ENCODE measurements around the gene TNNI3. TPM values are rescaled to one million over a fixed set of nuclear protein-coding genes. Genes with fewer than 3 reads are reported as not detected.
"Not testable (repeated sequence)": the region's sequence is repeated elsewhere in the genome, so short reads cannot be mapped to it uniquely, and the experiment has no call there.

Gene TNNI3
- 1 to 10 TPM in 1 of 3 donors, not detected in 2; 1.5 TPM for polyA plus RNA-seq

DNA sequence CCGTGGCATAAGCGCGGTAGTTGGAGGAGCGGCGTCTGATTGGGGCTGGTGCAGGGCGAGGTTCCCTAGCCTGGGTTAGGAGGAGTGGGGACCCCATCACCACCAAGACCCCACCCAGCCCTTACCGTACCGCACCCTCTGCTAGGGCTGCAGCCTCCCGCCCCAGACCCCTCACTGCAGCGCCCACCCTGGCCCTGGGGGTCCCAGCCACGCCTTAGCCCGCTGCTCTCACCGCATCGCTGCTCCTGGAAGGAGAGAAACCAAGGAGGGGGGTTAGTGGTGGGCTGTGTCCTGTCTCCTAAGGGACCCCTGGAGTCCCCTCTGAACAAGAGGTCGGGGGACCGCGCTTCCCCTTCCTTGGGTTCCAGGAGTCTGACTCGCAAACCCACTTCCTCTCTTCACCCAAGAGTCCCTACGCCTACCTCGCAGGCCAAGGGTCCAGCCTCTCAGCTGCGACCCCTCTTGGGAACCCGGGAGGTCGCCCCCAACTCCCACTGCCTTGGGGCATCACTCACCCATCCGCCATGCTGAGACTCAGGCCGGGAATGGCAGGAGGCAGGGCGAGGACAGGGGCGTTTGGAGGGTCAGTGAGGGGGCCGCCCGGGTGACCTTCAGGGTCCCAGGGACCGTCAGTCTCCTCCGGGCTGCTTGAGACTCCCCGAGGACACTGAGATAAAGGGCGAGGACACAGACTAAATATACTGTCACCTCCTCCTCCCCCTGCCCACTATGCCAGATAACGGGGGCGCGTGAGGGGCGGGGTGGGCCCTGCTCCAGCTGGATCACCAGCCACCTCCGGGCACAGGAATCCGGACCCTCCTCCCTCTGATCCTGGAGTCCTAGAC, at the start of gene TNNI3:
TNNI3 (minus strand) TSS at position 669 of the 845 bp plus-strand sequence; CDS start at position 526, 143 bp downstream.
- no peak for DNase-seq
- peak within 1 kb of the TSS in 4 of 5 donors; percentile 26 to 33 (median 31) for H3K4me3 Mint-ChIP-seq
- peaks cover 0 to 2% (median 0%) of the 10 kb centered on the region in 6 donors for H3K9me3 Mint-ChIP-seq
- H3K36me3 Mint-ChIP-seq, result no peaks in the 10 kb centered on the region
- peaks cover 18 to 22% of the 10 kb centered on the region in 2 donors for H3K4me1 Mint-ChIP-seq
- peaks cover 6 to 10% (median 7%) of the 10 kb centered on the region in 3 donors for H3K27me3 Mint-ChIP-seq (ENCODE audit: low read depth in 3 of 3)
- H3K27ac Mint-ChIP-seq, result no peak within 1 kb of the TSS

DNA sequence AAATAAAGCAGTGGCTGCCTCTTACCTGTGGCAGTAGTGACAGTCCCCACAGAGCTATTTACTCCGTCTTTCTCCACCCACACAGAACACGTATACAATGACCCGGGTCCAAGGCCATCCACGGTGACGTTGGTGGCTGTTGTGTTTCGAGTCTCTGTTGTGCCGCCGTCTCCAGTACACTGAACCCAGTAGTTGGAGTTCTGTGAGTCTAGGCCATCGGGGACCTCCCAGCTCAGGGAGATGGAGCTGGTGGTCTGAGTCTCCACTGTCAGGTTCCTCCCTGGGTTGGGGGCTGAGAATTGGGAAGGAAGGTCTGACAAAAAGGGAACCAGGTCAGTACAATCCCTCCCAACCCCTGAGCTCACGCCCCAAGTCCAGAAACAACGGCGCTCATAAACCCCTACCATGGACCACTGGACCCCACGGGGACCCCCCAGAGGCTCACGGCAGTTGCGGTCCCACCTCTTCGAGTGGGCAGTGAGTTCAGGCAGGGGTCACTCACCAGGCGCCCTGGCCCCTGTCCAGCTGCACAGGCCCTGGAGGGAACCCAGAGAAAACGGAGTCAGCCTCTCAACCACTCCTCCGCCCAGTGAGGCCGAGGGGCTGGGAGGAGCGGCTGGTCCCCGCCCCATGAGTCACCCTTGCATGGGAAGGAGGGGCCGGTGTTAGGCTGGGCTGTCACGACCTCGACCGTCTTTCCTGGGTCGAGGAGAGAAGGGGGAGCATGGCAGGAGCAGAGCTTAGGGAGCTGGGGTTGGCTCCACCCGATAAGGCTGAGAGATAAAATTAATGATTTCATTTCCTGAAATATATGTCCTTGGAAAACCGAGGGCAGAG, 49.4 kb upstream of the TNNI3 start:
- Mint-ChIP-seq H3K27ac (peak overlapping the region in 1 of 6 donors; percentile 47), H3K36me3 (no peaks in the 10 kb centered on the region), H3K27me3 (ENCODE audit: low read depth in 3 of 3) (peaks cover 6 to 8% (median 8%) of the 10 kb centered on the region in 3 donors), H3K9me3 (no peaks in the 10 kb centered on the region), H3K4me1 (peaks cover 4 to 6% of the 10 kb centered on the region in 2 donors), H3K4me3 (peak overlapping the region in 1 of 5 donors; percentile 43)
- peak in 1 of 3 donors; percentile 20 for DNase-seq

DNA sequence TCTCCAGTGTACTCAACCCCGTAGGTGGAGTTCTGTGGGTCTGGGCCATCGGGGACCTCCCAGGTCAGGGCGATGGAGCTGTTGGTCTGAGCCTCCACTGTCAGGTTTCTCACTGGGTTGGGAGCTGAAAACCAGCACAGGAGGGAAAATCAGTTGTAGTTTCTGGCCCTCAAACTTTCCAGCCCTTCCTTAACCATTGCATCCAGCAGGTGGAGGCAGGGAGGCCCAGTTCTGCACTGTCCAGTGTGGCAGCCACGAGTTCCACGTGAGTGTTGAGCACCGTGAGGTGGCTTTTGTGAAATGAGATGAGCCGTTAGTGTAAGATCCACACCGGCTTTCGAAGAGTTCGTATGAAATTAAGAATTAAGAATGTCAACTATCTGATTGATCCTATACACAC, 44.7 kb upstream of the TNNI3 start:
- peaks cover 6 to 12% (median 6%) of the 10 kb centered on the region in 3 donors for H3K27me3 Mint-ChIP-seq (ENCODE audit: low read depth in 3 of 3)
- H3K4me1 Mint-ChIP-seq, H3K36me3 Mint-ChIP-seq, H3K27ac Mint-ChIP-seq, H3K9me3 Mint-ChIP-seq, H3K4me3 Mint-ChIP-seq: not testable (repeated sequence)
- DNase-seq, result peak in 1 of 3 donors; percentile 21

DNA sequence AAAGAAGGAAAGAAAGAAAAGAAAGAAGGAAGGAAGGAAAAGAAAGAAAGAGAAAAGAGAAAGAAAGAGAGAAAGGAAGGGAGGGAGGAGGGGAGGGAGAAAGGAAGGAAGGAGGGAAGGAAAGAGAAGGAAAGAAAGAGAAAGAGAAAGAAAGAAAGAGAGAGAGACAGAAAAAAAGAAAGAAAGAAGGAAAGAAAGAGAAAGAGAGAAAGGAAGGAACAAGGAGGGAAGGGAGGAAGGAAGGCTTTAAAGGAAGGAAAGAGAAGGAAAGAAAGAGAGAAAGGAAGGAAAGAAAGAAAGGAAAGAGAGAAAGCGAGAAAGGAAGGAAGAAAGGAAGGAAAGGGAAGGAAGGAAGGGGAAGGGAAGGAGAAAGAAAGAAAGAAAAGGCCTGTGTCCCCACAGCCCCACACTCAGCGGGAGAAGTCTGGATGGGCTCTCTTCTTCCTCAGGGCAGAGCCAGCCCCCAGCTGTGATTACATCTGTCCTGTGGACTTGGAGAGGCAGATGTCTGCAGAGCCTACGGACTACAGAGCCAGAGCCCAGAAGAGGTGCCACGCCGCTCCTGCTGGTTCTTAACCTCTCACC, 42.2 kb upstream of the TNNI3 start:
- H3K27me3 Mint-ChIP-seq (ENCODE audit: low read depth in 3 of 3), result peaks cover 6 to 9% (median 8%) of the 10 kb centered on the region in 3 donors
- H3K27ac Mint-ChIP-seq, result no peak overlapping the region
- no peaks in the 10 kb centered on the region for H3K9me3 Mint-ChIP-seq
- no peaks in the 10 kb centered on the region for H3K36me3 Mint-ChIP-seq
- no peak for DNase-seq
- no peak overlapping the region for H3K4me3 Mint-ChIP-seq
- H3K4me1 Mint-ChIP-seq, result no peaks in the 10 kb centered on the region

DNA sequence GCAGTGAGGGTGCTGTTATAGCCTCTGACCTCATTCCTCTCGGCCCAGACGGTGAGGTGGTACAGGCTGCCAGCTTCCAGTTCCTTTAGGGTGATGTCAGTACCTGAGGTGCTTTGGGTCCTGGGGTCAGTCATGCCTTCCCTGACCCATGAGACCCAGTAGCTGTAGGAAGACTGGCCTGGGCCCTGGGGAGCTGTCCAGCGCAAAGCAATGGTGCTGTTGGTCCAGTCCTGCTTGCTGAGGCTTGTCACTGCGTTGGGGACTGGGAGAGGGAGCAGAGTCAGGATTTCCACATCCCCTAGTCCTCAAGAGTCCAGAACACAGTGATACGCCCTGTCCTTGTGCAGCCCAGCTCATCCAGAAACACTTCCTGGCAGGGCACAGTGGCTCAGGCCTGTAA, 41.1 kb upstream of the TNNI3 start:
- DNase-seq, result no peak
- H3K4me1 Mint-ChIP-seq, result no peaks in the 10 kb centered on the region
- H3K36me3 Mint-ChIP-seq, result no peaks in the 10 kb centered on the region
- no peak overlapping the region for H3K4me3 Mint-ChIP-seq
- peaks cover 4 to 10% (median 5%) of the 10 kb centered on the region in 3 donors for H3K27me3 Mint-ChIP-seq (ENCODE audit: low read depth in 3 of 3)
- H3K9me3 Mint-ChIP-seq, result no peaks in the 10 kb centered on the region
- H3K27ac Mint-ChIP-seq, result no peak overlapping the region

DNA sequence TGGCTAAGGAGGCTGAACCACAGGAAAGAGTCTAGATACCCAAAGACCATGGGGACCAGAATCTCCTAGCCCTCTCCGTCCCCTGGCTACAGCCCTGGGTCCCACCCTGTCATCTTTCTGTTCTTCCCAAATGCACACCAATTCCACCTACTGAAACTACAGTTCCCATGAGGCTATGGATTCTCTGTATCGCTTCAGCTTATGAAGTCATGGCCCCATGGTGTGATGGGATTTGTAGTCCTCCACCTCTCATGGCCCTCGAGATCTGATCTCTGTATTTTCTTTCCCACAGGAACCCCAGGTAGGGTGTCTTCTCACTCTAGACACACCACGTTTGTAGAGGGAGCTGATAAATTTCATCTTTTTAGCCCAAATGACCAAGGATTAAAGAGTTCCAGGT, 40.0 kb upstream of the TNNI3 start:
- no peaks in the 10 kb centered on the region for H3K36me3 Mint-ChIP-seq
- H3K27me3 Mint-ChIP-seq (ENCODE audit: low read depth in 3 of 3), result peaks cover 2 to 9% (median 7%) of the 10 kb centered on the region in 3 donors
- no peaks in the 10 kb centered on the region for H3K4me1 Mint-ChIP-seq
- no peak overlapping the region for H3K4me3 Mint-ChIP-seq
- DNase-seq, result no peak
- no peak overlapping the region for H3K27ac Mint-ChIP-seq
- no peaks in the 10 kb centered on the region for H3K9me3 Mint-ChIP-seq

DNA sequence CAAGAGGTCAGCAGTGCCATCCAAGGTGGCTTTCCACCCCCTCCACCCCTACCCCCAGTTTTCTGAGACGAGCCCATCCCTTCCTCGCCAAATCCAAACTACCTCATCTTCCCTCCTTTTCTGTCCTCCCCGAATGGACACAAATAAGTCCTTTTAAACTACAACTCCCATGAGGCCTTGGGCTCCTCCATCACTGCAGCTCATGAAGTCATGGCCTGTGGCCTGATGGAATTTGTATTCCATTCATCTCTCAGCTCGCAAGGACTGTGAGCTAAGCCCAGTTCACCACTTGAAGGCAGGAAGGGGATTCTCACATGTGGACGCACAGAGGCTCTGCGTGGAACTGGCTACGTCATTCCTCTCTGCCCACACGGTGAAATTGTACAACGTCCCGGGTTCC, 39.3 kb upstream of the TNNI3 start:
- no peak for DNase-seq
- Mint-ChIP-seq H3K4me3 (no peak overlapping the region), H3K9me3 (no peaks in the 10 kb centered on the region), H3K36me3 (no peaks in the 10 kb centered on the region), H3K27ac (no peak overlapping the region), H3K4me1 (no peaks in the 10 kb centered on the region), H3K27me3 (ENCODE audit: low read depth in 3 of 3) (peaks cover 0 to 7% (median 4%) of the 10 kb centered on the region in 3 donors)

DNA sequence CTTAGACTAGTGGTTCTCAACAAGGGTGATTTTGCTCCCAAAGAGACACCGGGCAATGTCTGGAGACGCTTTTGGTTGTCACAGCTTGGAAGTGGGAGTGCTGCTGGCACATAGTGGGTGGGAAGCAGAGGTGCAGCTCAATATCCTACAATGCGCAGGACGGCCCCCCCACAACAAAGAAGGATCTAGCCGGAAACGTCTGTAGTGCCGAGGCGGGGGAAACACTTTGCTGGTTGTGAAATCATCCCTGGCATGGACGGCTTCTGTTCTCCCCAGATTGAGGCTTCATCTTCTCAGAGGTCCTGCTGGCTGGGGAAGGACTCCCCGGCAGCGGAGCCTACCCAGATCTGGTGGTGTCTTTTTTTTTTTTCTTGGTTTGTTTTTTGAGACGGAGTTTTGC, 35.9 kb upstream of the TNNI3 start:
- no peak overlapping the region for H3K4me3 Mint-ChIP-seq
- no peaks in the 10 kb centered on the region for H3K9me3 Mint-ChIP-seq
- no peak for DNase-seq
- H3K4me1 Mint-ChIP-seq, result peaks cover 0 to 2% of the 10 kb centered on the region in 2 donors
- no peaks in the 10 kb centered on the region for H3K36me3 Mint-ChIP-seq
- H3K27ac Mint-ChIP-seq, result no peak overlapping the region
- peaks cover 0 to 4% (median 3%) of the 10 kb centered on the region in 3 donors for H3K27me3 Mint-ChIP-seq (ENCODE audit: low read depth in 3 of 3)

DNA sequence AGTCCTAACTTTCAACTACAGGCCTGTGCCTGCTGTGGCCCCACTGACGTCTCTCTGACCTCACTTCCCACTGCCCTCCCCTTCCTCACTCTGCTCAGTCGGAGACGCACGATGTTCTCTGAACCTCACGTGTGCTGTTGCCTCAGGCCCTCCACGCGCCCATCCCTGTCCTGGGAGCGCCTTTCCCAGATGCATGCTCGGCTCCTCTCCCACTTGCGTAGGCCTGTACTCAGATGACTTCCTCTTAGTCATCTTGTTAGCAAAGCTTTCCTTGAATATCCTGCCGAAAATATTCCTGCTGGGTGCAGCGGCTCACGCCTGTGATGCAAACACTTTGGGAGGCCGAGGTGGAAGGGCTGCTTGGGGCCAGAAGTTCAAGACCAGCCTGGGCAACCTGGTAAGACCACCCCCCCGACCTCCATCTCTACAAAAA, 31.9 kb upstream of the TNNI3 start:
- Mint-ChIP-seq H3K27me3 (ENCODE audit: low read depth in 3 of 3) (peaks cover 0 to 6% (median 5%) of the 10 kb centered on the region in 3 donors), H3K4me3 (no peak overlapping the region), H3K36me3 (no peaks in the 10 kb centered on the region), H3K9me3 (no peaks in the 10 kb centered on the region), H3K27ac (no peak overlapping the region), H3K4me1 (peaks cover 0 to 3% of the 10 kb centered on the region in 2 donors)
- no peak for DNase-seq

DNA sequence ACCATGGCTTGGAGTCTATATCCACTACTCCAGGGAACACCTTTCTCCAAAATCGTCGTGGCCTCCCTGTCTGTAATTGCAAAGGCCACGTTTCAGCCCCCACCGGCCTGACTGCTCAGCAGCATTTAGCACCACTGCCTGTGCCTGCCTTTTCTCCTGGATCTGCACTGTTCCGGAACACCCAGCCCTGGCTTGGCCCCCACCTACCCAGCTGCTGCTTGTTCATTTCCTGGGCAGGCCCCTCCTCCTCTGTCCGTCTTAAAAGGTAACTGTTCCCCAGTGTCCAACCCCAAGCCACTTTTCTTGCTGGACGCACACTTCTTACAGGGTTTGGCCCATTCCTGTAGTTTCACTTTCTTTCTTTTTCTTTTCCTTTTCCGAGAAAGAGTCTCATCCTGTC, 31.1 kb upstream of the TNNI3 start:
- Mint-ChIP-seq H3K27ac (peak overlapping the region in 1 of 6 donors; percentile 16), H3K4me3 (peak overlapping the region in 1 of 5 donors; percentile 27), H3K36me3 (no peaks in the 10 kb centered on the region), H3K27me3 (ENCODE audit: low read depth in 3 of 3) (peaks cover 0 to 7% (median 3%) of the 10 kb centered on the region in 3 donors), H3K4me1 (peaks cover 0 to 3% of the 10 kb centered on the region in 2 donors), H3K9me3 (no peaks in the 10 kb centered on the region)
- no peak for DNase-seq

DNA sequence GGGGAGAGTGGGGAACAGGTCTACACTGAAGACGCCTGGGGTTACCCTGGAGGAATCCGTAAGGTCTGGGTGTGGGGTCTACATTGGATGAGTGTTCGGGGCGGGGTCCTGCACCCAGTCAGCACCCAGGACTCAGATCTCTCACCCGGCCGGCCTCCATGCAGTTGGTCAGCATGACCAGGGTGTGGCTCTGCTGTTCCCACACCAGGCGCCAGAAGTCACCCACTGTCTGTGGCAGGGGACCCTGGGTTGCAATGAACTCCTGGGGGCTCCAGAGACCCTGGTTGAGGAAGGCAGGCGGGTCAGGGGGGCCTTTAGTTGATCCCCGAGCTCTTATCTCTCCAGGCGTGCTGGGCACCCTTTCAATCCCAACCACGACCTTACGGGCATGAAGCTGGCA, 28.5 kb upstream of the TNNI3 start:
- Mint-ChIP-seq H3K4me3 (no peak overlapping the region), H3K4me1 (peaks cover 0 to 3% of the 10 kb centered on the region in 2 donors), H3K27me3 (ENCODE audit: low read depth in 3 of 3) (peaks cover 2 to 17% (median 8%) of the 10 kb centered on the region in 3 donors), H3K27ac (no peak overlapping the region), H3K9me3 (no peaks in the 10 kb centered on the region), H3K36me3 (no peaks in the 10 kb centered on the region)
- DNase-seq, result no peak

DNA sequence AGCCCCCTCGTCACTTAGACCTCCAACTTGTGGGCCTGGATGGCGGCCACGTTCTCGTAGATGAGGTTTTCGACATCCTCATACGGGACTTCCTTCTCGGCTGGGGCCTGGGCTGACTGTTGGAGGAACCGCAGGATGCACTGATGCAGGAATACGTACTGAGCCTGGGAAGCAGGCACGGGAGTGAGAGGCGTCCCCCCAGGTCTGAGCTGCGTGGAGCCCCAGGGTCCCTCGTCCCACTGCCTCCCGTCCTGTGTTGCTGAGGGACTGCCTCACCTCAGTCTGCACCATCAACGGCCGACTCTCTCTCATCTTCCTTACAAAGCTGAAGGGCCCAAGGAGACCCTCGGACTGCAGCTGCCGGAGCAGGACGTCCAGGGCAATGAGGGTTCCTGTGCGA, 24.2 kb upstream of the TNNI3 start:
- no peaks in the 10 kb centered on the region for H3K36me3 Mint-ChIP-seq
- peaks cover 21 to 48% (median 23%) of the 10 kb centered on the region in 3 donors for H3K27me3 Mint-ChIP-seq (ENCODE audit: low read depth in 3 of 3)
- H3K4me1 Mint-ChIP-seq, result peaks cover 17 to 21% of the 10 kb centered on the region in 2 donors
- no peak overlapping the region for H3K27ac Mint-ChIP-seq
- DNase-seq, result no peak
- H3K4me3 Mint-ChIP-seq, result no peak overlapping the region
- H3K9me3 Mint-ChIP-seq, result peaks cover 0 to 4% (median 0%) of the 10 kb centered on the region in 6 donors

DNA sequence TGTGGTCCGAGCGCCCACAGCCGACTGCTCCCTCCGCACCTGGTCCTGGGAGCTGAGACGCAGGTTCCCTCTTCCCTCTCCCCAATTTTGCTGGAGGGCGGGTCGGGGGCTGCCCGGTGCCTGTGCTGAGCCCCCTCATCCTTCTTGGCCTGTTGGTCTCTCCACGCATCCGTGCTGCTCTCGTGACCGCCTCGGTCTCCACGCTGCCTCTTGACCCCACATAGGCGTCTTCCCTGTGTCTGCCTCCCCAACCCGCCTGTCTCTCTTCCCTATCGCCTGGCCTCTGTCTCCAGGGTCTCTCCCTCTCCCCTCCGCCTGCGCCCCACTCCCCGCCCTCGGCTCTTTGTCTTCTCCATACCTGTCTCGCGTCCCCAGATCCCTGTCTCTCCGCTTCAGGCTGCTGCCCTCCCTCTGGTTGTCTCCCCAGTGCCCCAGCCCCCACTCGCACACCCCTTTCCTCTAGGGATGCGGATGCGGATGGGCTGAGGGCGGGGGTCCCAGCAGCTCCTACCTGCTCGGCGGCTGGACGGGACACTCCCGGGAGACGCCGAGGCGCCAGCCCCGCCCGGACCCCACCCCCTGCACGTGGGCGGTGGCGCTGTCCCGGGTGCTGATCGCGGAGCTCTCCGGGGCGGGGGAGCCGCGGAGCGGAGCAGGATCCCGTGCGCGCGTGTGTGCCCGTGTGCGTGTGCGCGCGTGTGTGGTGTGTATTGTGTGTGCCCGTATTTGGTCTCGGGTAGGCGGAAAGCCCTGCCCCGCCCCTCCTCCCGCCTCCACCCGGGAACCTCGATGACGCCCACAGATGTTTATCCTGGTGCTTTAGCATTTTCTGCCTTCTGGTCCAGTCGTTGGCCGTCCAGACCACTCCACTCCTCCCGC, 22.3 kb upstream of the TNNI3 start, which contains the start of gene SYT5:
SYT5 (minus strand) TSS at position 684 of the 879 bp plus-strand sequence. CDS start 1,248 bp downstream, outside the sequence.
- peak; percentile 55 to 59 (median 55) for DNase-seq
- peaks cover 17 to 21% of the 10 kb centered on the region in 2 donors for H3K4me1 Mint-ChIP-seq
- peaks cover 0 to 4% (median 0%) of the 10 kb centered on the region in 6 donors for H3K9me3 Mint-ChIP-seq

More for the DNA sequence above, 22.3 kb upstream of the TNNI3 start, which contains the start of gene SYT5:
- Mint-ChIP-seq H3K27me3 (ENCODE audit: low read depth in 3 of 3) (peaks cover 24 to 51% (median 27%) of the 10 kb centered on the region in 3 donors), H3K27ac (peak within 1 kb of the TSS; percentile 62 to 96 (median 92)), H3K4me3 (peak within 1 kb of the TSS; percentile 78 to 91 (median 83)), H3K36me3 (no peaks in the 10 kb centered on the region)
